Ovary (tissue), 3 donors: ENCODE data around the gene ZNF217.

ENCODE experiments used
- CTCF ChIP-seq, 3 donors: fragments of 450-650 bp in 2 of 3; fragments of 200-600 bp in 1 of 3; IDR thresholded peaks; one replicate each; pipeline versions ENCODE4 v1.5.1 to v1.8.0; 2016 to 2022; ENCODE audit warnings: antibody characterized with exemption in 3 of 3, mild to moderate bottlenecking in 1 of 3
- POLR2A ChIP-seq: fragments of 450-650 bp; IDR thresholded peaks from one replicate; pipeline ENCODE4 v1.6.1; 2017; ENCODE audit warnings: antibody characterized with exemption, mild to moderate bottlenecking, moderate library complexity
- donor health status: DM: no; HTN: no; CAD: no.

- TF ChIP-seq POLR2A: no peak
- TF ChIP-seq CTCF (IDR thresholded peaks at IDR 0.05): no peak
Measured at GRCh38 chr20:53524589-53525312, 68.9 kb downstream of the ZNF217 start.
